Karpas-422 (cell line): ENCODE measurements around the gene MCC. TPM values are rescaled to one million over a fixed set of nuclear protein-coding genes. Genes with fewer than 3 reads are reported as not detected.

Experiments used
- DNase-seq: peaks from one replicate; pipeline ENCODE4 v3.0.0-alpha.2; 2015
- H2AFZ ChIP-seq: fragments of 200-600 bp; sonication (generic); 2 replicates; pipeline ENCODE4 v1.6.1; 2014; ENCODE audit warnings: antibody characterized with exemption, low read length, mixed read lengths
- H3K27ac ChIP-seq: fragments of 200-600 bp; sonication (generic); 2 replicates; pipeline ENCODE4 v1.5.1; 2014; ENCODE audit warnings: mild to moderate bottlenecking, low read length, moderate library complexity
- H3K27me3 ChIP-seq: fragments of 200-600 bp; sonication (generic); 2 replicates; pipeline ENCODE4 v1.6.1; 2014; ENCODE audit warnings: low read length, mixed read lengths
- H3K36me3 ChIP-seq: fragments of 200-600 bp; sonication (generic); 2 replicates; pipeline ENCODE4 v1.6.1; 2014; ENCODE audit warnings: low read length, mixed read lengths; ENCODE audit not compliant: insufficient read depth
- H3K4me1 ChIP-seq: fragments of 200-600 bp; sonication (generic); 2 replicates; pipeline ENCODE4 v1.6.1; 2014; ENCODE audit warnings: mild to moderate bottlenecking, low read length, mixed read lengths
- H3K4me2 ChIP-seq: fragments of 200-600 bp; sonication (generic); 2 replicates; pipeline ENCODE4 v1.6.1; 2014; ENCODE audit warnings: low read length, low read depth, mild to moderate bottlenecking; ENCODE audit not compliant: poor library complexity, severe bottlenecking
- H3K4me3 ChIP-seq: fragments of 200-600 bp; sonication (generic); 2 replicates; pipeline ENCODE4 v1.5.1; 2014; ENCODE audit warnings: mild to moderate bottlenecking, antibody characterized with exemption, low read length, mixed read lengths
- H3K79me2 ChIP-seq: fragments of 200-600 bp; sonication (generic); 2 replicates; pipeline ENCODE4 v1.6.1; 2014; ENCODE audit warnings: mild to moderate bottlenecking, low read length, mixed read lengths
- H3K9ac ChIP-seq: fragments of 200-600 bp; sonication (generic); 2 replicates; pipeline ENCODE4 v1.6.0; 2014; ENCODE audit warnings: low read length
- H3K9me2 ChIP-seq: fragments of 200-600 bp; sonication (generic), shearing (Covaris generic); replicated peaks from 2 replicates; pipeline ENCODE4 v1.6.0; 2014; ENCODE audit warnings: mild to moderate bottlenecking, low read length, moderate library complexity; ENCODE audit not compliant: insufficient read depth
- H3K9me3 ChIP-seq: fragments of 300-700, 200-600 bp; sonication (generic); 2 replicates; pipeline ENCODE4 v1.6.1; 2014; ENCODE audit warnings: low read length, mixed read lengths
- H4K20me1 ChIP-seq: fragments of 200-600 bp; sonication (generic); 2 replicates; pipeline ENCODE4 v1.6.1; 2014; ENCODE audit warnings: mild to moderate bottlenecking, antibody characterized with exemption, low read length, low read depth; ENCODE audit not compliant: insufficient read depth
- total RNA-seq: library from RNA; depleted of rRNA; stranded (reverse); fragments of >200 nt; shearing (Covaris generic); gene quantifications from 2 replicates; pipeline ENCODE4 v1.2.3, GENCODE V29; 2014; ENCODE audit warnings: low replicate concordance

Gene MCC
- total RNA-seq, 1 experiment from 2014 or later = 5.5 TPM

GRCh38 chr5:113194125-113194524 is 294.1 kb downstream of the MCC start:
- Histone ChIP-seq H3K79me2 (no peaks in the 10 kb centered on the region), H3K27ac (no peak overlapping the region), H3K9me2 (no peaks in the 10 kb centered on the region), H3K4me3 (no peak overlapping the region), H4K20me1 (no peaks in the 10 kb centered on the region), H3K4me1 (peaks cover 12% of the 10 kb centered on the region), H3K36me3 (no peaks in the 10 kb centered on the region), H2AFZ (no peak overlapping the region), H3K9ac (no peak overlapping the region), H3K4me2 (no peak overlapping the region), H3K27me3 (no peaks in the 10 kb centered on the region; the same call in 1 of the 2 replicates), H3K9me3 (no peaks in the 10 kb centered on the region)
- no peak for DNase-seq

GRCh38 chr5:113193311-113193978 is 294.8 kb downstream of the MCC start:
- Histone ChIP-seq H4K20me1 (no peaks in the 10 kb centered on the region), H3K9ac (no peak overlapping the region), H3K9me2 (no peaks in the 10 kb centered on the region), H3K4me3 (no peak overlapping the region), H3K36me3 (no peaks in the 10 kb centered on the region), H3K9me3 (no peaks in the 10 kb centered on the region), H3K27me3 (no peaks in the 10 kb centered on the region; the same call in 1 of the 2 replicates), H3K4me1 (peaks cover 9% of the 10 kb centered on the region), H3K27ac (no peak overlapping the region), H3K79me2 (no peaks in the 10 kb centered on the region), H2AFZ (no peak overlapping the region), H3K4me2 (no peak overlapping the region)
- no peak for DNase-seq

GRCh38 chr5:113192541-113192940 is 295.7 kb downstream of the MCC start:
- Histone ChIP-seq H3K4me3 (no peak overlapping the region), H3K79me2 (no peaks in the 10 kb centered on the region), H3K9ac (no peak overlapping the region), H2AFZ (no peak overlapping the region), H3K9me3 (no peaks in the 10 kb centered on the region), H3K9me2 (no peaks in the 10 kb centered on the region), H3K36me3 (no peaks in the 10 kb centered on the region), H3K27me3 (no peaks in the 10 kb centered on the region; the same call in 1 of the 2 replicates), H4K20me1 (no peaks in the 10 kb centered on the region), H3K4me1 (peaks cover 13% of the 10 kb centered on the region), H3K27ac (no peak overlapping the region), H3K4me2 (no peak overlapping the region)
- DNase-seq = no peak

- H3K79me2 ChIP-seq = no peaks in the 10 kb centered on the region
- no peak overlapping the region for H2AFZ ChIP-seq
- H3K4me1 ChIP-seq = peaks cover 13% of the 10 kb centered on the region
- H3K27me3 ChIP-seq = no peaks in the 10 kb centered on the region; the same call in 1 of the 2 replicates
- no peaks in the 10 kb centered on the region for H3K36me3 ChIP-seq
- no peak overlapping the region for H3K4me2 ChIP-seq
- H3K27ac ChIP-seq = no peak overlapping the region
- no peak for DNase-seq
- no peaks in the 10 kb centered on the region for H3K9me3 ChIP-seq
- no peaks in the 10 kb centered on the region for H4K20me1 ChIP-seq
- no peaks in the 10 kb centered on the region for H3K9me2 ChIP-seq
- no peak overlapping the region for H3K9ac ChIP-seq
- H3K4me3 ChIP-seq = no peak overlapping the region
Measured at GRCh38 chr5:113190347-113190746, 297.9 kb downstream of the MCC start.

- Histone ChIP-seq H3K79me2 (no peaks in the 10 kb centered on the region), H3K27me3 (no peaks in the 10 kb centered on the region; the same call in 1 of the 2 replicates), H3K4me1 (peaks cover 13% of the 10 kb centered on the region), H2AFZ (no peak overlapping the region), H4K20me1 (no peaks in the 10 kb centered on the region), H3K4me2 (no peak overlapping the region), H3K9me3 (no peaks in the 10 kb centered on the region), H3K9me2 (no peaks in the 10 kb centered on the region), H3K36me3 (no peaks in the 10 kb centered on the region), H3K4me3 (no peak overlapping the region), H3K9ac (no peak overlapping the region), H3K27ac (no peak overlapping the region)
- no peak for DNase-seq
Measured at GRCh38 chr5:113189291-113189690, 299.0 kb downstream of the MCC start.

GRCh38 chr5:113188436-113188835 is 299.8 kb downstream of the MCC start:
- H2AFZ ChIP-seq = 0 out of 2 replicates have a peak overlapping the region, but pooled peaks have one; percentile 10

GRCh38 chr5:113187906-113188305 is 300.3 kb downstream of the MCC start:
- Histone ChIP-seq H3K4me2 (peak overlapping the region; percentile 8), H3K79me2 (no peaks in the 10 kb centered on the region), H3K27me3 (no peaks in the 10 kb centered on the region; the same call in 1 of the 2 replicates), H3K36me3 (no peaks in the 10 kb centered on the region), H2AFZ (peak overlapping the region; percentile 10; the same call in 1 of the 2 replicates), H3K4me1 (peaks cover 13% of the 10 kb centered on the region), H3K9me3 (no peaks in the 10 kb centered on the region), H3K9me2 (no peaks in the 10 kb centered on the region), H3K27ac (no peak overlapping the region), H3K9ac (0 out of 2 replicates have a peak overlapping the region, but pooled peaks have one; percentile 13), H4K20me1 (no peaks in the 10 kb centered on the region), H3K4me3 (no peak overlapping the region)
- no peak for DNase-seq

More at GRCh38 chr5:113188436-113188835, 299.8 kb downstream of the MCC start:
- H4K20me1 ChIP-seq = no peaks in the 10 kb centered on the region
- 0 out of 2 replicates have a peak overlapping the region, but pooled peaks have one; percentile 13 for H3K9ac ChIP-seq
- H3K27ac ChIP-seq = no peak overlapping the region
- H3K9me3 ChIP-seq = no peaks in the 10 kb centered on the region
- H3K9me2 ChIP-seq = no peaks in the 10 kb centered on the region
- H3K4me1 ChIP-seq = peaks cover 13% of the 10 kb centered on the region
- H3K27me3 ChIP-seq = no peaks in the 10 kb centered on the region; the same call in 1 of the 2 replicates
- H3K36me3 ChIP-seq = no peaks in the 10 kb centered on the region
- no peaks in the 10 kb centered on the region for H3K79me2 ChIP-seq
- DNase-seq = no peak
- H3K4me3 ChIP-seq = no peak overlapping the region
- peak overlapping the region; percentile 8 for H3K4me2 ChIP-seq

- no peaks in the 10 kb centered on the region for H3K36me3 ChIP-seq
- H3K4me1 ChIP-seq = peaks cover 19% of the 10 kb centered on the region
- no peaks in the 10 kb centered on the region; the same call in 1 of the 2 replicates for H3K27me3 ChIP-seq
- DNase-seq = no peak
- no peaks in the 10 kb centered on the region for H3K79me2 ChIP-seq
- no peaks in the 10 kb centered on the region for H3K9me3 ChIP-seq
- no peak overlapping the region for H2AFZ ChIP-seq
- H3K4me2 ChIP-seq = no peak overlapping the region
- H3K9ac ChIP-seq = no peak overlapping the region
- no peaks in the 10 kb centered on the region for H4K20me1 ChIP-seq
- no peaks in the 10 kb centered on the region for H3K9me2 ChIP-seq
- no peak overlapping the region for H3K27ac ChIP-seq
- H3K4me3 ChIP-seq = no peak overlapping the region
Measured at GRCh38 chr5:113186061-113186460, 302.2 kb downstream of the MCC start.
